ENCODE data around the gene PHLDA2.

DNA sequence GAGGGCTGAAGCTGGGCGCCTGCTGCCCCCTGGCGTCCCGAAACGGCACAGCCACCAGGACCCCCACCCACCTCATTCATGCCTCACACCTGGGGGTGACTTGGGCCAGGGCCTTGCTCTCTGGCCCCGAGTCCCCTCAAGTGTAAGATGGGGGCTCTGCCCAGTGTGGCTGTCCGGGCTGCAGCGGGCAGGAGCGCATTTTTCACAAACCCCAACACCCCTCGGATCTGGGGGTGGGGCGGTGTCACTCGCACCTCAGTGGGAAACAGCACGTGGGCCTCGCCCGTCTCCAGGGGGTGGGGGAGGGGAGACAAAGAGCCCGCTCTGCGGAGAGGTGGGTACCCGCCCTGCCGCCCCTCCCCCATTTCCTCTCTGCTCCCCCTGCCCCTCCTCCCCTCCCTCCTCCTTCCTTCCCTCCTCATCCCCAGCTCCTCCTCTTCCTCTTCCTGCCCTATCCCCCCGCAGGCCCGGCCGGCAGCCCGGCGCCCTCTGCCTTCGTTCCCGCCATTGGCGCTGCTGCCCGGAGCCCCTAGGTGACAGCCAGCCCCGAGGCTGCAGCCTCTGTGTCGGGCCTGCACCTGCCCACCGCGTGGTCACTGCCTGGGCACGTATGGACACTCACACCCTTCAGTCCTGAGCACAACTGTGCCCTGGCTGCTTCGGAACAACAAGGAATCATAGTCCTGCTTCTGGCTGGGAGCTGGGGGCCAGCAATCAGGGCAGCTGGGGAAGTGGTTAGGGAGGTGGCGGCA is 36.8 kb downstream of the PHLDA2 start:
- TF ChIP-seq CTCF (conservative IDR thresholded peaks at IDR 0.05; ENCODE audit: low read depth in 2 of 2) (peak; percentile 85 to 92), EZH2 (IDR thresholded peaks at IDR 0.05; ENCODE audit: low read depth, unreplicated experiment) (no peak), REST (IDR thresholded peaks at IDR 0.05; ENCODE audit: unreplicated experiment) (no peak), CREB1 (CRISPR knock-in tag; IDR thresholded peaks at IDR 0.05; ENCODE audit: low read depth) (0 out of 2 replicates have a peak, but pooled peaks have one; percentile 21), JUNB (IDR thresholded peaks at IDR 0.05; ENCODE audit: unreplicated experiment) (no peak), EZH2phosphoT487 (IDR thresholded peaks at IDR 0.05; ENCODE audit: unreplicated experiment) (no peak), NANOG (IDR thresholded peaks at IDR 0.05; ENCODE audit: borderline replicate concordance) (no peak), POLR2AphosphoS5 (IDR thresholded peaks at IDR 0.05; ENCODE audit: low read depth) (peak; percentile 69), ZNF331 (CRISPR knock-in tag; IDR thresholded peaks at IDR 0.05; ENCODE audit: low read depth) (no peak), ZNF114 (CRISPR knock-in tag; IDR thresholded peaks at IDR 0.05) (no peak), STAT1 (IDR thresholded peaks at IDR 0.05; ENCODE audit: unreplicated experiment) (no peak)
